NCI-H2029 treated with DMSO at 0.1 percent for 48 hours (cell line): Measurements from ENCODE around the gene WDR81.
A peak's percentile ranks its signal among the peaks of the same experiment; 100 is the strongest.
"Not testable (repeated sequence)": the region's sequence is repeated elsewhere in the genome, so short reads cannot be mapped to it uniquely, and the experiment has no call there.

Experiments used
- DNase-seq: peaks from one replicate; lab custom pipeline; 2025; lab: John Stamatoyannopoulos, UW

WDR81 gene

GRCh38 chr17:1713160-1713877 lies 11.2 kb upstream of the WDR81 start:
- DNase-seq: no peak

- no peak for DNase-seq
Measured at GRCh38 chr17:1713878-1714426, 10.6 kb upstream of the WDR81 start.

- DNase-seq: no peak
Measured at GRCh38 chr17:1714427-1714979, 10.0 kb upstream of the WDR81 start.

- no peak for DNase-seq
Measured at GRCh38 chr17:1714980-1715802, 9.3 kb upstream of the WDR81 start.

- DNase-seq: no peak
Measured at GRCh38 chr17:1715803-1716075, 8.8 kb upstream of the WDR81 start.

GRCh38 chr17:1716076-1716911 lies 8.2 kb upstream of the WDR81 start:
- DNase-seq: peak; percentile 75

GRCh38 chr17:1716912-1717695 lies 7.4 kb upstream of the WDR81 start:
- DNase-seq: peak; percentile 90

- DNase-seq: no peak
Measured at GRCh38 chr17:1718362-1719165, 5.9 kb upstream of the WDR81 start.

- peak; percentile 23 for DNase-seq
Measured at GRCh38 chr17:1720856-1721386, 3.6 kb upstream of the WDR81 start.

- DNase-seq: not testable (repeated sequence)
Measured at GRCh38 chr17:1722022-1722421, 2.5 kb upstream of the WDR81 start.

GRCh38 chr17:1724869-1725641 lies 551 bp downstream of the WDR81 start:
- no peak for DNase-seq

GRCh38 chr17:1725642-1726511 lies 1.4 kb downstream of the WDR81 start:
- DNase-seq: no peak

- no peak for DNase-seq
Measured at GRCh38 chr17:1726626-1727257, 2.2 kb downstream of the WDR81 start.

- no peak for DNase-seq
Measured at GRCh38 chr17:1727258-1727789, 2.8 kb downstream of the WDR81 start.

- no peak for DNase-seq
Measured at GRCh38 chr17:1727876-1728630, 3.5 kb downstream of the WDR81 start.

- DNase-seq: no peak
Measured at GRCh38 chr17:1729966-1730325, 5.4 kb downstream of the WDR81 start.
